Stimulated activated CD8-positive, alpha-beta memory T cell treated with anti-CD3 and anti-CD28 coated beads, Interleukin-15, amount 100 ng/mL, for 24 hours (primary cell): ENCODE measurements around the gene HNF1B.

Source experiments
- DNase-seq: peaks from one replicate; pipeline ENCODE4 v3.0.0-alpha.2; 2020; ENCODE audit warnings: low read depth

HNF1B gene

DNA sequence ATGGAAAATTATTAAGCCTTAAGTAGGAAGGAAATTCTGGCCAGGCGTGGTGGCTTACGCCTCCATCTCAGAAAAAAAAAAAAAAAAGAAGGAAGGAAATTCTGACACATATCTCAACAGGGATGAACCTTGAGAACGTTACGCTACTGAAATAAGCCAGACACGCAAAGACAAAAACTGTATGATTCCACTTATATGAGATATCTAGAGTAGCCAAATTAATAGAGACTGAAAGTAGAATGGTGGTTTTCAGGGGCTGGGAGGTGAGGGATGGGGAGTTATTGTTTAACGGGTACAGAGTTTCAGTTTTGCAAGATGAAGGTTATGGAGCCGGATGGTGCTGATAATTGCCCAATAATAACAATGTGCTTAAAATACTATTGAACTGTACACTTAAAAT, 16.2 kb upstream of the HNF1B start:
- no peak for DNase-seq

GRCh38 chr17:37759014-37759637, 14.3 kb upstream of the HNF1B start:
- no peak for DNase-seq

DNA sequence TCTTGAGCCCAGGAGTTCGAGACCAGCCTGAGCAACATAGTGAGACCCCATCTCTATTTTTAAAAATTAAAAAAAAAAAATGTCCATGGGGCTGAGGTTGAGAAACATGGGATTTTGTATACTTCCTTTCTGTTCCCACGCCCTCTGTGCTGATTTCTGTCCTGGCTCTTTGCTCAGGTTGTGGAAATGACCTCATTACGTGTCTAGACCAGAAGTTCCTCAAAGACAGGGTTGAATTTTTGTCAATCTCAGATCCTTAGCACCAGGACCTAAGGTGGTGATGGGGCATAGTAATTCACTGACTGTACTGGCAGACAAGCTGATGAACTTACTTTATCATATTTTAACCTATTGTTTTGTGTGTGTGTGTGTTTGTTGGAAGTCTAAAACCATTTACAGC, 11.2 kb upstream of the HNF1B start:
- no peak for DNase-seq

- no peak for DNase-seq
Observed at GRCh38 chr17:37755455-37755854, 10.6 kb upstream of the HNF1B start.

DNA sequence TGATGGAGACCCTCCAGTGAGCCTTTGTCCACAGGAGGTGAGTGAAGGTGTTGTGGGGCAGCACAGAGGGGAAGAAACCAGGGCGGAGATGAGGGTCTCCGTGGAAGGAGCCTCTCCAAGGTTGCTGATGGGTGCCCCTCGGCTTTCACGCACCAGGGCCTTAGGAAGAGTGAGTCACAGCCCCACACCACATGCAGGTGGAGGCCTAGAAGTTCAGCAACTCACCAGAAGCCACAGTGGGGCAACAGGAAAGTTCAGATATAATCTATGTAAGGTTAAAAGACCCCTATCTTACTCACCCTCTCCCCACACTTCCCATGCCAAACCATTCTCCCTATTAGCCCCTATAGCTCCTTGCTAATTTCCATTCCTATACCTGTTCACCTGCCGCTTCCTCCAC, 9.5 kb upstream of the HNF1B start:
- no peak for DNase-seq

- no peak for DNase-seq
Observed at GRCh38 chr17:37752482-37752881, 7.6 kb upstream of the HNF1B start.

DNA sequence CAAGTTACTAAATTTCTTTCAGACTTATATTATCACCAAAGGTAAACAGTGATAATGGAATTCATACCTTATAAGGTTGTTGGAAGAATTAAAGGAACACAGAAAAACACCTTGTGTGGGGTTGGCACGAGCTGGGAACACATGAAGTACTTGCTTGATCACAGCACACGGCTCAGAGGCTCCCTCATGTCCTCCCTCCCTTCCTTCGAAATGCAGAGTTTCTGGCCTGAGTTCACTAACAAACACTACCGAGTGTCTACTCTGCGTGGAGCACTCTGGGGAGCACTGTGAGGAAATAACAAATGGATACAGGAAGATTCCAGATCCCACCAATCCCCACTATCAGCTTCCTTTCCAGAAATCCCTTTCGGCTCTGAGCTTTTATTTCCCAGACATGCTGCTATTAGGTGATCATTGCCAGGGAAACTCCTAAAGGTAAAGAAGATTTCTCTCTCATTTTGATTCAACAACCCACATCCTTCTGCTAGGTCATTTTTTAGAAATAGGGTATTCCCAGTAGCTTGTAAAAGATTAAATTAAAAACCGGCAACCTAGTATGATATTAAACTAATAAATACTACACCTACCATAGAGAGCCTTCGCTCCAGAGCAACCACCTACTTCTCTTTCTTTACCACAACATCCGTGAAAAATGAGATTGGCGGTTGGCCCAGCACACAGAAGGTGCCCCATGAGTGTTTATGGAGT, 6.1 kb upstream of the HNF1B start:
- no peak for DNase-seq

DNA sequence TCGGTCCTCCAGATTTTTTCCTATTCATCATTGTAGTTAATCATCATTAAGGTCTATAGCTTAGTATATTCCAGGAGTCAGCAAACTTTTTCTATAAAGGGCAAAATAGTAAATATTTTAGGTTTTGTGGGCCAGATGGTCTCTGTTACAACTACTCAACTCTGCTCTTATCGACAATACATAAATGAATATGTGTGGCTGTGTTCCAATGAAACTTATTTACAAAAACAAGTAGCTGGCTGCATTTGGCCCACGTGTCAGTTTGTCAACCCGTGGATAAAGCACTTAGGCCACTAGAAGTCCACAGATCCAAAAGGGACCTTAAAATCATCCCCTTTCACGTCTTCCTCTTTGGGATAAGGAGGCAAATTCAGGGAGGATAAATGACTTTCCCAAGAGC, 5.4 kb upstream of the HNF1B start:
- no peak for DNase-seq

GRCh38 chr17:37747222-37747621, 2.4 kb upstream of the HNF1B start:
- DNase-seq: no peak

DNA sequence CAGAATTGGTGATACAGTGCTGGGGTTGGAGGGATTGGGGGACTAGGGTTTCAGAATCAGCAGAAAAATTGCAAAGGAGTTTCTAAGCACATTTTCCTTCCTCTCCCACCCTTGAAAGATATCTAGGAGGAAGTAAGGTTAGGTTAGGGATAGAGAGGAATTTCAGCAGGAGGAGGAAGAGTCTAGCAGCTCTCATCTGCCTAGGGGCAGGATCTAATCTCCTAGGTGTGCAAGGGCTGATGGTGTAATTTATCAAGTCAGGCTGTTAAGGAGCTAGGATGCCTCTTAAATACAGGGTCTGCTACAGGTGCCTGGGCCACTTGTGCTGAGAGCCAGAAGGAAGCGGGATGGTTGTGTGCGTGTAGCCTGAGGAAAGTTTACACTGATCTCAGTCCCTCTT, 1.8 kb upstream of the HNF1B start:
- DNase-seq: no peak

GRCh38 chr17:37745801-37746426, 1.1 kb upstream of the HNF1B start:
- DNase-seq: no peak

GRCh38 chr17:37744633-37744927, 279 bp downstream of the HNF1B start:
- DNase-seq: no peak

DNA sequence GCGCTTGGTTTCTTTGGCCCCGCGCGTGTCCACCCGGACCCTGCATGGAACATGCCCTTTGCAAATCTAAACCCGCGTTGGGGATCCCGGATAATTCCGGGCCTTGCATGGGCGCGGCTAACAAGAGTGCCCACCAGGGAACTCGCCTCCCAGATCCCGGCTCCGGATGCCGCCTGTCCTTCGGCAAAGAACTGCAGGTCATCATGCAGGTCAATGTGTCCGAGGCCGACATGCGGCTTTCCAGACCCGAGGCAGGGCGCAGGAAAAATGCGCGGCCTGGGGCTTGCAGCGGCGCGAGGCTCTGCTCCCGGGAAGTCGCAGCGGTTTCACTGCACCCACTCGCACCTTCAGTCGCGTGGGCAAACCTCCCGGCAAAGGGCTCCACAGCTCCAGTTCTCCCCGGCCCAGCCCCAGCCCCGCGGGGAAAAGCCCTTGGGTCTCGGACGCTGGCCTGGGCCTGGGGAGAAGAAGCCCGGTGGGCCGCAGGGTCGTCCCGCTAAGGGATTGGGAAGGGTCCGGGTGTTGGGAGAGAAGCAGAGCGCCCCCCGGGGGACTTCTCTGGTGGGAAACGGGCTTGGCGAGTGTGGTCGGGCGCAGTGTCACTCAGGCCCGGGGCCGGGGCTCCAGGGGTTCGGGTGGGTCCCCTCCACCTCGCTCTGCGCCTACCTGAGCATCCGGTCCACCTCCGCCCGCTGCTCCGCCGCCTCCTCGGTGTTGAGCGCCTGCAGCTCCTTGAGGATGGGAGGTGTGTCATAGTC, 805 bp downstream of the HNF1B start:
- no peak for DNase-seq

DNA sequence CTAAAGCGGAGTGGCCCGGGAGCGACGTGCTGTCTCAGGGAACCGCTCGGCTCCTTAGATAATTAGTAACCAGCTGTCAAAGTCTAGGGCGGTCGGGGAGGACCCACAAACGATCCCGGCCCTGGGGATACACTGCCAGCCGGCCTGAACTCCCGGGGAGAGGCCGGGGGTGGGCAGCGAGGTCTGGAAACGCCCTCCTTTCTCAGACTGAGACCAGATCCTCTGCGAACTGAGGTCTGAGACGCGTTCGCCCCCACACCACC, 1.3 kb downstream of the HNF1B start:
- DNase-seq: no peak

GRCh38 chr17:37742762-37743611, 1.9 kb downstream of the HNF1B start:
- no peak for DNase-seq

DNA sequence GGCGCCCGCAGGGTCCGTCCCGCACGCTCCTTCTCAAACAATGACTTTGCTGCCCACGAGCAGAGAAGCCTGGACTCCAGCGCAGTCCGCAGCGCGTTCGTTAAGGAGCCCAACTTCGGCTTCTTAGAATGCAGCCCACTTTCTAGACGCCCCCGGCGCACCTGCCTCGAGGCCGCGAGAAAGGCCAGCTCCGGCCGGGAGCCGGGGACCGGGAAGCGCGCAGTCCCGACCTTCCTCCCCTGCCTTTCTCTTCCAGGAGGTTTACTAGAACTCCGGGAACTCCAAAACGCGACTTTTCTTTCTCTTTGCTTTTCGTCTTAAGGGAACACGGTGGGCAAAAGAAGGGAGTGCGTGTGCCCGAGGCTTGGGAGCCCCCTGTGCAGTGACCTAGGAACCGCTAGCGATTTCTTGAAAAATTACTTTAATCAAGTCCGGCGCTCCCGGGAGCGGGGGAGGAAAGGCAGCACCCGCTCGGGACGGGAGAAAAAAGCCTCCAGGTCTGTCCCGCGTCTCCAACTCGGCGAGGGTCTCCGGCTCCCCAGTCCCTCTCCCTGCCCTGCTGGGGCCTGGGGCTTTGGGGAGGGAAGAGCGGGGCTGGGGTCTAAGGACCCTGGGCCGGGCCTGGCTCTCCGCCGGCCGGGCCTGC, 2.6 kb downstream of the HNF1B start:
- DNase-seq: no peak

- no peak for DNase-seq
Observed at GRCh38 chr17:37741341-37742115, 3.3 kb downstream of the HNF1B start.

DNA sequence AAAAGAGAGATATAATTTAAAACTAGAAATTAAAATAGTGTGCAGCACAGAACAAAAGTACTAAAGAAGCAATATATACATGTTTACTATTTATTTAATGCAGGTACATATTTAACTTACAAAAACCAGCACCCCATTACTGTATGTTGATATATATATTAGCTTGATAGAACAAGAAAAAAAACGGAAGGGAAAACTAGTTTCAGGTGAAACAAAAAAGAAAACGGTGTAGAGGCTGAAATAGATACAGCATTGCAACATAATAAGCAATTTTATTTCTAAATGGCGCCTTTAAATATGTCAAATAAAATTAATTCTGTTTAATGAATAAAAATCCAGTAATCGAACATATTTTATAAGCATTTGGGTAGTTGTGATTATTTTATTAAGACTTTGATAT, 3.9 kb downstream of the HNF1B start:
- no peak for DNase-seq

DNA sequence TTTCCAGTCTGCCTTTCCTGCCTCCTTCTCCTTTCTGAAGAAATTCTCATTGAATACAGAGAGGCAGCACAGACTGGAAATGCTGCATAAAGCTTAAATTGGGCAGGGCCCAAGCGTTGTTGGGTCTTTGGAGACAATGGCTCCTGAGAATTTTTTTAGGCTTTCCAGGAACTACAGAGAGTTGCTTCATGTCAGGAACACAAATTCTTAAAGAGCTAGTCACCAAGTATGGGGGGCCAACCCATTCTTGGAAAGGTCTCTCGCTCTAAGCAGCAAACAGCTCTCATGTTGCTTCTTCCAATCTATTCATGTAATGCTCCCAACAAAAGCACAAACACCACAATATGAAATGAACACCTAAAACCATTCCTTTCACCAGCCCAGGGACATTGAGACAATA, 6.9 kb downstream of the HNF1B start:
- DNase-seq: no peak

DNA sequence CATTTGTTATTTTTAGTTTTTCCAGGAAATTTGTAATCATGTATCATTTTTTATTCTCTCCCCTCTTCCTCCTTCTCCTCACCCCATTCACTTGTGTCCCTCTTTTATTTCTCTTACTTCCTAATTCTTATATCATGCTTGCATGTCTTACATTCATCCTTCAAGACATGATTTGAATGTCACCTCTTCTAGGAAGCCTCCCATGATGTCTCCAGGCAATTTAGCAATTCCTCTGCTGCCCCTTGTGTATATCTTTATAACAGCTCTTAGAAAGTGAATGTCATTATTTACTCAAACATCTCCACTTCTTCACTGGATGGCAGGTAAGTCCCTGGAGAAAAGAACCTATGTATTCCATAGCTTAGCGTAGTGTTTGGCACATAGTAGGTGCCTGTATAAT, 7.8 kb downstream of the HNF1B start:
- no peak for DNase-seq

DNA sequence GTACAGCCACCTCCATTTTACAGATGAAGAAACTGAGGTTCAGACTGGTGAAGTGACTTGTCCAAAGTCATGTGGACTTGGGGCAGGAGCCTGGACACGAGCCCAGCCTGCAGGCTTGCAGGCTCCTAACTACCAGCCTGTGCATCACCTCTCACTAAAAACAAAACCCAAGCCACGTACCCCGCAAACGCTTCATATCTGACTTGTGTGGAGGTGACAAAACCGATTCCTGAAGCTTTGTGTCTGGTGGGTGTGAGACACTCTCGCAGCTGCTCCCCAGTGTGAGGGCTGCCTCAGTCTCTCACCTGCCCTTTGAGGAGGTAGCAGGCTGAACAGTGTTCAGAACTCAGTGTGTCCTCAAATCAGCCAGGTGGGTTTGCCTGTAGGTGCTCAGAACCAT, 8.4 kb downstream of the HNF1B start:
- no peak for DNase-seq
